H1 (cell line): Measurements from ENCODE around the gene SPRR4. TPM values are rescaled to one million over a fixed set of nuclear protein-coding genes. Genes with fewer than 3 reads are reported as not detected.

Experiments used
- CTCF ChIA-PET: fragments of 300-600 bp; sonication (Branson Sonifier 250); formaldehyde crosslinking; loops from one replicate; lab custom pipeline; 2021; ENCODE audit not compliant: partially characterized antibody; lab: Charles Lee
- POLR2A ChIA-PET: fragments of 300-600 bp; sonication (Branson Sonifier 250); formaldehyde crosslinking; loops from one replicate; lab custom pipeline; 2021; ENCODE audit warnings: inconsistent platforms; ENCODE audit not compliant: partially characterized antibody; lab: Charles Lee
- DNase-seq, 2 experiments: peaks; one replicate each; pipeline versions ENCODE4 v3.0.0 to v3.0.0-alpha.2; 2010 to 2022; ENCODE audit warnings: low spot score in 2 of 2, low read depth in 1 of 2, mixed read lengths in 1 of 2
- FAIRE-seq: peaks from 2 replicates; lab custom pipeline; 2011; peaks lifted over from hg19 to GRCh38; lab: Jason Lieb, UNC
- H2AFZ ChIP-seq: 2 replicates; pipeline ENCODE4 v1.8.1; 2012; ENCODE audit warnings: low read length, inconsistent platforms
- H2AK5ac ChIP-seq: 2 replicates; pipeline ENCODE4 v1.6.1; 2013; ENCODE audit warnings: low read depth, low read length
- H2BK120ac ChIP-seq: replicated peaks from 2 replicates; pipeline ENCODE3; 2013; ENCODE audit warnings: low read depth, low read length, inconsistent platforms
- H2BK12ac ChIP-seq: 2 replicates; pipeline ENCODE4 v1.6.1; 2013; ENCODE audit warnings: low read depth, low read length
- H2BK15ac ChIP-seq: 2 replicates; pipeline ENCODE4 v1.6.1; 2013; ENCODE audit warnings: low read length
- H2BK20ac ChIP-seq: 2 replicates; pipeline ENCODE4 v1.6.1; 2013; ENCODE audit warnings: low read length
- H2BK5ac ChIP-seq: 2 replicates; pipeline ENCODE4 v1.6.1; 2013; ENCODE audit warnings: low read depth, low read length
- H3K14ac ChIP-seq: 2 replicates; pipeline ENCODE4 v1.6.1; 2013; ENCODE audit warnings: inconsistent platforms; ENCODE audit not compliant: insufficient read length
- H3K18ac ChIP-seq: 2 replicates; pipeline ENCODE4 v1.6.1; 2013; ENCODE audit warnings: low read length; ENCODE audit errors: extremely low read depth
- H3K23ac ChIP-seq: 2 replicates; pipeline ENCODE4 v1.6.1; 2013; ENCODE audit warnings: inconsistent platforms; ENCODE audit not compliant: insufficient read length
- H3K23me2 ChIP-seq: 2 replicates; pipeline ENCODE4 v1.6.1; 2013; ENCODE audit warnings: low read depth, low read length
- H3K27ac ChIP-seq: 2 replicates; pipeline ENCODE4 v1.6.1; 2011; ENCODE audit warnings: low read depth, low read length, inconsistent platforms
- H3K27me3 ChIP-seq, 4 experiments: replicated peaks in 1 of 4; 1 replicate in 1 of 4; 2 replicates in 3 of 4; pipeline versions ENCODE4 v1.6.1 to v1.8.1; 2011 to 2013; ENCODE audit warnings: low read length in 3 of 4, mild to moderate bottlenecking in 3 of 4, inconsistent platforms in 2 of 4, mixed read lengths in 2 of 4, moderate library complexity in 1 of 4; ENCODE audit not compliant: control insufficient read depth in 3 of 4, insufficient read depth in 3 of 4; ENCODE audit errors: extremely low read depth in 1 of 4
- H3K36me3 ChIP-seq, 4 experiments: 2 replicates each; pipeline versions ENCODE4 v1.6.1 to v1.8.1; 2011 to 2013; ENCODE audit warnings: mild to moderate bottlenecking in 4 of 4, low read length in 3 of 4, moderate library complexity in 2 of 4, control low read depth in 1 of 4, inconsistent platforms in 1 of 4; ENCODE audit not compliant: insufficient read depth in 4 of 4, control insufficient read depth in 2 of 4
- H3K4ac ChIP-seq: replicated peaks from 2 replicates; pipeline ENCODE3; 2013; ENCODE audit warnings: low read length, low read depth, mixed read lengths, inconsistent platforms; ENCODE audit not compliant: insufficient read length
- H3K4me1 ChIP-seq, 4 experiments: replicated peaks in 1 of 4; 1 replicate in 1 of 4; 2 replicates in 3 of 4; pipeline versions ENCODE4 v1.6.1 to v1.8.1; 2011 to 2013; ENCODE audit warnings: low read length in 3 of 4, inconsistent platforms in 2 of 4, mixed read lengths in 1 of 4; ENCODE audit not compliant: insufficient read depth in 4 of 4, control insufficient read depth in 3 of 4
- H3K4me2 ChIP-seq, 2 experiments: 2 replicates each; pipeline versions ENCODE4 v1.6.1 to v1.8.1; 2011 to 2013; ENCODE audit warnings: low read depth in 2 of 2, low read length in 2 of 2, control low read depth in 1 of 2, inconsistent platforms in 1 of 2, mild to moderate bottlenecking in 1 of 2; ENCODE audit not compliant: insufficient read depth in 1 of 2
- H3K4me3 ChIP-seq, 4 experiments: fragments of 200-600, 300-600 bp in 1 of 4; sonication (generic), shearing (Covaris generic), sonication (Bioruptor Twin) in 1 of 4; 2 replicates each; pipeline versions ENCODE4 v1.5.1 to v1.8.1; 2011 to 2016; ENCODE audit warnings: low read length in 4 of 4, low read depth in 3 of 4, control low read depth in 2 of 4, inconsistent platforms in 2 of 4, mild to moderate bottlenecking in 2 of 4, mixed read lengths in 1 of 4, moderate library complexity in 1 of 4; ENCODE audit not compliant: insufficient read depth in 2 of 4; ENCODE audit errors: extremely low read depth in 1 of 4
- H3K56ac ChIP-seq: replicated peaks from 2 replicates; pipeline ENCODE3; 2013; ENCODE audit warnings: low read depth, mild to moderate bottlenecking, mixed read lengths, low read length, inconsistent platforms; ENCODE audit not compliant: insufficient read length
- H3K79me1 ChIP-seq: 2 replicates; pipeline ENCODE4 v1.6.1; 2013; ENCODE audit warnings: low read depth, low read length, control low read depth
- H3K79me2 ChIP-seq, 2 experiments: 2 replicates each; pipeline versions ENCODE4 v1.6.1 to v1.8.1; 2012 to 2013; ENCODE audit warnings: low read length in 2 of 2, mild to moderate bottlenecking in 2 of 2, inconsistent platforms in 1 of 2; ENCODE audit not compliant: insufficient read depth in 2 of 2, control insufficient read depth in 1 of 2
- H3K9ac ChIP-seq, 4 experiments: replicated peaks in 1 of 4; 1 replicate in 1 of 4; 2 replicates in 3 of 4; pipeline versions ENCODE4 v1.6.1 to v1.8.1; 2011 to 2013; ENCODE audit warnings: low read depth in 3 of 4, low read length in 3 of 4, control low read depth in 2 of 4, mild to moderate bottlenecking in 2 of 4, moderate library complexity in 2 of 4, inconsistent platforms in 1 of 4; ENCODE audit errors: extremely low read depth in 1 of 4
- H3K9me3 ChIP-seq, 2 experiments: 2 replicates each; pipeline versions ENCODE4 v1.6.1 to v1.8.1; 2012 to 2013; ENCODE audit warnings: mild to moderate bottlenecking in 2 of 2, moderate library complexity in 2 of 2, control low read depth in 1 of 2, inconsistent platforms in 1 of 2, low read depth in 1 of 2, low read length in 1 of 2, mixed read lengths in 1 of 2; ENCODE audit not compliant: insufficient read depth in 2 of 2
- H4K20me1 ChIP-seq, 2 experiments: replicated peaks in 1 of 2; 2 replicates each; pipeline versions ENCODE3 to v1.8.1; 2011 to 2013; ENCODE audit warnings: inconsistent platforms in 2 of 2, low read length in 2 of 2, mild to moderate bottlenecking in 1 of 2; ENCODE audit not compliant: insufficient read depth in 2 of 2, control insufficient read depth in 1 of 2
- H4K5ac ChIP-seq: 2 replicates; pipeline ENCODE4 v1.6.1; 2013; ENCODE audit warnings: low read length, low read depth, mixed read lengths, inconsistent platforms; ENCODE audit not compliant: insufficient read length
- H4K8ac ChIP-seq: 2 replicates; pipeline ENCODE4 v1.8.0; 2013; ENCODE audit warnings: mild to moderate bottlenecking, moderate library complexity, low read length, inconsistent platforms; ENCODE audit not compliant: insufficient read depth; ENCODE audit errors: extremely low read depth
- H4K91ac ChIP-seq: replicated peaks from 2 replicates; pipeline ENCODE3; 2013; ENCODE audit warnings: low read length, mixed read lengths, inconsistent platforms; ENCODE audit not compliant: insufficient read length
- ASH2L ChIP-seq: fragments of 200-600, 300-600 bp; sonication (generic); IDR thresholded peaks from one replicate; pipeline ENCODE4 v1.7.1; 2017; ENCODE audit warnings: low read length
- CREB1 ChIP-seq: IDR thresholded peaks from 2 replicates; pipeline ENCODE4 v1.6.1; 2012; ENCODE audit warnings: inconsistent platforms
- CTBP2 ChIP-seq: IDR thresholded peaks from 2 replicates; pipeline ENCODE4 v1.7.0; 2011; ENCODE audit warnings: borderline replicate concordance, mild to moderate bottlenecking, moderate library complexity, mixed read lengths, low read length; ENCODE audit not compliant: insufficient read depth, insufficient read length
- EGR1 ChIP-seq: IDR thresholded peaks from 2 replicates; pipeline ENCODE4 v1.6.1; 2011; ENCODE audit warnings: low read depth, low read length, borderline replicate concordance
- EZH2 ChIP-seq: fragments of 200-600 bp; sonication (generic); IDR thresholded peaks from 2 replicates; pipeline ENCODE4 v1.7.1; 2012; ENCODE audit warnings: low read depth, mild to moderate bottlenecking, moderate library complexity, low read length, inconsistent platforms; ENCODE audit not compliant: severe bottlenecking
- GTF2F1 ChIP-seq: IDR thresholded peaks from 2 replicates; pipeline ENCODE4 v1.6.1; 2012; ENCODE audit warnings: low read depth, low read length, improper control_type of control experiment, borderline replicate concordance
- HDAC2 ChIP-seq, 2 experiments: fragments of 300-600 bp in 1 of 2; sonication (generic) in 1 of 2; IDR thresholded peaks; 2 replicates each; pipeline ENCODE4 v1.6.1; 2011 to 2012; ENCODE audit warnings: low read depth in 2 of 2, low read length in 2 of 2, mild to moderate bottlenecking in 2 of 2, moderate library complexity in 2 of 2, borderline replicate concordance in 1 of 2, inconsistent platforms in 1 of 2
- JUN ChIP-seq: IDR thresholded peaks from 2 replicates; pipeline ENCODE4 v1.6.1; 2011; ENCODE audit warnings: low read depth, mild to moderate bottlenecking, improper control_type of control experiment, low read length
- JUND ChIP-seq: IDR thresholded peaks from 2 replicates; pipeline ENCODE4 v1.6.1; 2011; ENCODE audit warnings: mild to moderate bottlenecking, improper control_type of control experiment, low read length
- KDM1A ChIP-seq: fragments of 200-600, 300-600 bp; sonication (generic); IDR thresholded peaks from 2 replicates; pipeline ENCODE4 v1.7.1; 2016; ENCODE audit warnings: mild to moderate bottlenecking, low read length, borderline replicate concordance
- RFX5 ChIP-seq: IDR thresholded peaks from 2 replicates; pipeline ENCODE4 v1.6.1; 2011; ENCODE audit warnings: low read depth, low read length, improper control_type of control experiment, borderline replicate concordance
- SIN3A ChIP-seq, 2 experiments: IDR thresholded peaks in 1 of 2; conservative IDR thresholded peaks in 1 of 2; 2 replicates each; pipeline ENCODE4 v1.6.1; 2011 to 2012; ENCODE audit warnings: low read length in 2 of 2, improper control_type of control experiment in 1 of 2, low read depth in 1 of 2, mild to moderate bottlenecking in 1 of 2
- SP2 ChIP-seq: IDR thresholded peaks from 2 replicates; pipeline ENCODE4 v1.6.1; 2012; ENCODE audit warnings: mild to moderate bottlenecking, low read length, inconsistent platforms
- SUZ12 ChIP-seq: fragments of 200-600 bp; sonication (generic); IDR thresholded peaks from 2 replicates; pipeline ENCODE4 v1.6.1; 2012; ENCODE audit warnings: mild to moderate bottlenecking, inconsistent platforms, low read length, moderate library complexity, mixed read lengths
- TEAD4 ChIP-seq: IDR thresholded peaks from 2 replicates; pipeline ENCODE4 v1.6.1; 2012; ENCODE audit warnings: low read depth, low read length, inconsistent platforms, mixed read lengths
- WGBS, 2 experiments: shearing (Covaris generic) in 1 of 2; methylation state at CpG; one replicate each; pipeline versions ENCODE4 v1.1.6 to v1.1.7; 2013 to 2015; ENCODE audit warnings: low lambda C conversion rate in 2 of 2, mixed read lengths in 2 of 2, inconsistent platforms in 1 of 2, low coverage in 1 of 2, missing lambda C conversion rate in 1 of 2; ENCODE audit not compliant: insufficient replicate concordance in 2 of 2, insufficient coverage in 1 of 2, insufficient read length in 1 of 2; ENCODE audit errors: extremely low coverage in 1 of 2, missing lambda C conversion rate in 1 of 2; 5-methylcytosine and 5-hydroxymethylcytosine counted together
- polyA plus RNA-seq, 7 experiments: library from polyadenylated mRNA; depleted of rRNA in 3 of 7; stranded (reverse) in 5 of 7; unstranded in 2 of 7; fragments of >200 nt in 5 of 7; fragments of 200-250 nt in 2 of 7; gene quantifications; 1 replicate in 5 of 7; 2 replicates in 1 of 7; 4 replicates in 1 of 7; pipeline versions ENCODE4 v1.2.1 to v1.2.3, GENCODE V29; 2011 to 2013; ENCODE audit warnings: missing spikeins in 2 of 7, mixed read lengths in 2 of 7
- total RNA-seq: library from RNA; stranded (reverse); fragmentation: NEBNext Ultra II Directional; extraction: Animal tissue kit (Norgen Biotek cat#: 25700); gene quantifications from 2 replicates; pipeline ENCODE4 v1.2.1, GENCODE V29; 2021

The SPRR4 gene
- total and polyA plus RNA-seq, 2 of the 8 experiments (the other 6 are each of a cell fraction or from before 2014, with no cell fraction given), result not detected

GRCh38 chr1:152986578-152986977, 16.1 kb downstream of the SPRR4 start:
- Histone ChIP-seq H3K23me2 (no peaks in the 10 kb centered on the region; the same call in 1 of the 2 replicates), H2BK5ac (no peak overlapping the region), H4K8ac (no peak overlapping the region), H3K4me1 (no peaks in the 10 kb centered on the region), H2BK15ac (no peak overlapping the region), H3K4me3 (no peak overlapping the region), H3K36me3 (no peaks in the 10 kb centered on the region), H3K79me2 (no peaks in the 10 kb centered on the region), H3K14ac (no peak overlapping the region), H2BK20ac (no peak overlapping the region), H4K91ac (no peak overlapping the region), H3K27ac (no peak overlapping the region), H3K4me2 (no peak overlapping the region), H3K23ac (no peak overlapping the region), H3K56ac (no peak overlapping the region), H2BK12ac (0 out of 2 replicates have a peak overlapping the region, but pooled peaks have one; percentile 60), H3K27me3 (no peaks in the 10 kb centered on the region), H2AK5ac (no peak overlapping the region), H3K9me3 (no peaks in the 10 kb centered on the region), H3K18ac (no peak overlapping the region), H3K9ac (no peak overlapping the region), H3K79me1 (no peaks in the 10 kb centered on the region), H2AFZ (no peak overlapping the region), H2BK120ac (no peak overlapping the region), H4K5ac (no peak overlapping the region), H4K20me1 (peaks cover 0 to 2% of the 10 kb centered on the region in 2 experiments), H3K4ac (no peak overlapping the region)
- DNase-seq, result no peak
- FAIRE-seq, result no peak
- ChIA-PET POLR2A (no interaction called here), CTCF (no interaction called here)
- 96% methylated on average over 2 of the region's 2 CpGs; no CpG with 5 or more reads in 1 of the 2 experiments for WGBS, 2 experiments
- TF ChIP-seq GTF2F1, result no peak
- no peak for TF ChIP-seq KDM1A
- TF ChIP-seq HDAC2 (IDR thresholded peaks at IDR 0.05; ENCODE audit: borderline replicate concordance in 1 of 2, low read depth in 2 of 2, low read length in 2 of 2), result no peak
- TF ChIP-seq JUN, result no peak
- no peak for TF ChIP-seq CREB1
- no peak for TF ChIP-seq EZH2
- TF ChIP-seq RFX5, result no peak
- no peak for TF ChIP-seq ASH2L
- no peak for TF ChIP-seq SP2
- no peak for TF ChIP-seq CTBP2
- no peak for TF ChIP-seq TEAD4
- TF ChIP-seq EGR1, result no peak
- TF ChIP-seq SIN3A (conservative IDR thresholded peaks at IDR 0.05 in 1 of 2, IDR thresholded peaks at IDR 0.05 in 1 of 2; ENCODE audit: low read depth in 1 of 2, low read length in 2 of 2), result no peak
- no peak for TF ChIP-seq JUND
- TF ChIP-seq SUZ12, result no peak
